Transverse colon (tissue), 4 donors: Measurements from ENCODE around the gene ZNF28. TPM values are rescaled to one million over a fixed set of nuclear protein-coding genes. Genes with fewer than 3 reads are reported as not detected.
"Not testable (repeated sequence)": the region's sequence is repeated elsewhere in the genome, so short reads cannot be mapped to it uniquely, and the experiment has no call there.

Source experiments
- DNase-seq: peaks from one replicate; pipeline ENCODE4 v3.0.0-alpha.2; 2019
- H3K27ac ChIP-seq, 4 donors: fragments of 200-600 bp; sonication (generic); 2 replicates each; pipeline ENCODE4 v1.5.1; 2016 to 2018; ENCODE audit warnings: inconsistent platforms in 4 of 4
- H3K27me3 ChIP-seq: fragments of 200-600 bp; sonication (generic); 2 replicates; pipeline ENCODE4 v1.5.1; 2017; ENCODE audit warnings: inconsistent platforms
- H3K36me3 ChIP-seq, 4 donors: fragments of 200-600 bp; sonication (generic); 2 replicates each; pipeline ENCODE4 v1.5.1; 2017 to 2019; ENCODE audit warnings: inconsistent platforms in 4 of 4
- H3K4me1 ChIP-seq, 4 donors: fragments of 200-600 bp; sonication (generic); 2 replicates each; pipeline ENCODE4 v1.5.1; 2017 to 2020; ENCODE audit warnings: inconsistent platforms in 4 of 4
- H3K4me3 ChIP-seq, 4 donors: fragments of 200-600 bp; sonication (generic); 1 replicate in 1 of 4; 2 replicates in 3 of 4; pipeline versions ENCODE4 v1.5.1 to v1.6.1; 2017 to 2019; ENCODE audit warnings: inconsistent platforms in 4 of 4
- H3K9me3 ChIP-seq, 2 donors: fragments of 200-600 bp; sonication (generic); 2 replicates each; pipeline ENCODE4 v1.5.1; 2017 to 2019; ENCODE audit warnings: inconsistent platforms in 2 of 2
- POLR2A ChIP-seq: fragments of 450-650 bp; IDR thresholded peaks from one replicate; pipeline ENCODE4 v1.6.1; 2016; ENCODE audit warnings: antibody characterized with exemption, mild to moderate bottlenecking, moderate library complexity
- POLR2AphosphoS5 ChIP-seq, 3 donors: sonication (generic); formaldehyde crosslinking; IDR thresholded peaks; one replicate each; pipeline ENCODE4 v1.6.1; 2016; ENCODE audit warnings: antibody characterized with exemption in 3 of 3
- WGBS, 2 donors: methylation state at CpG; one replicate each; pipeline ENCODE4 v1.1.5; 2018; ENCODE audit warnings: low coverage in 1 of 2; 5-methylcytosine and 5-hydroxymethylcytosine counted together
- in situ Hi-C, 4 donors: fragments of 200-750 bp; cut with MboI; loops; one replicate each; pipeline versions ENCODE4 v1.15.0 to v1.15.1; 2017; ENCODE audit warnings: low sequenced_read_pairs in 3 of 4, low pct_ligation_motif_present in 1 of 4, low pct_unique_long_range_greater_than_20kb in 1 of 4
- intact Hi-C: fragments of 100-400 bp; cut with DNase I; formaldehyde crosslinking; loops from one replicate; pipeline ENCODE4 v1.15.1; 2023; ENCODE audit warnings: low total_unique reads
- total RNA-seq, 4 donors: library from RNA; depleted of rRNA; stranded (reverse); fragments of >200 nt; gene quantifications; one replicate each; pipeline ENCODE4 v1.1.0, GENCODE V29; 2016

ZNF28 gene
- total RNA-seq: 10 to 100 TPM in 3 of 4 donors, under 1 TPM in 1; 0.75 to 21.2 (median 13.0) TPM

DNA sequence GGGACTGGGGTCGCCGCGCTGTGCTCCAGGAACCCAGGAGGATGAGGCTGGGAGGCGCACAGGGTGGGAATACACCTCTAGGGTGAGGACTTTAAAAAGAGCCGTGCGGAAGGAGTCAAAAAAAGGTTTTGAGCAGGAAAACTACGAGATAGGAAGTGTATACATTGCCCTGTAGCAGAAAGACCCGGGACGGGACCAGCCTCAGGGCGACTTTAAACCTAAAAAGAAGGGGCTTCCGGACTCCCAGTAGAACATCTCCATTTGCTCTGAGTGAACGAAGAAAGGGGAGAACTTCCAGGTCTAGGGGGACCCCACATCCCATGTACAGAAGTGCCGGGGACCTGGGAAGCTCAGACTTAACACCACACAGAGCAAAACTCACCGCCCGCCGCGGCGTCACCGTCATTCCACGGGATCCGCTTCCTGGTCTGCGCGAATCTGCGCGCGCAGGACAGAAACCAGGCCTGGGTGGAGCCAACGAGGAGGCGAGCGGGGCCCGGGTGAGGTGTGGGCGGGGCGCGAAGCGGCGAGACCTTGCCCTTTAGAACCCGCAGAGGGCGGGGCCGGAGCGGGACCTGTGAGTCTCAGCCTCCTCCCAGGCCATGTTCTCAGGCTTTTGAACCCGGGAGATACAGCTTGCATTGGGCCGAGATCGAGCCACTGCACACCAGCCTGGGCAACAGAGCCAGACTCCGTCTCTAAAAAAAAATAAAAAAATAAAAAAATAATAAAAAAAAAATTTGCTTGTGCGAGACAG is at the start of gene ZNF28:
TSS of gene ZNF28 (minus strand) at position 430 of the 757 bp plus-strand sequence. CDS start 3,675 bp downstream, outside the sequence.
- 0 to 1% methylated on average over 5 to 33 of the region's 44 CpGs for WGBS, 2 donors
- H3K27ac ChIP-seq: peak within 1 kb of the TSS; percentile 57 to 85 (median 83)
- peak; percentile 80 for DNase-seq
- H3K4me3 ChIP-seq: peak within 1 kb of the TSS; percentile 59 to 94 (median 68)
- H3K36me3 ChIP-seq: peaks cover 0 to 10% (median 2%) of the 10 kb centered on the region in 4 donors
- in situ Hi-C loops, H3K9me3 ChIP-seq, intact Hi-C loops, H3K4me1 ChIP-seq, H3K27me3 ChIP-seq: not testable (repeated sequence)
- TF ChIP-seq POLR2A: peak; percentile 53
- peak in 2 of 3 donors; percentile 12 to 23 for TF ChIP-seq POLR2AphosphoS5 (IDR thresholded peaks at IDR 0.05)

DNA sequence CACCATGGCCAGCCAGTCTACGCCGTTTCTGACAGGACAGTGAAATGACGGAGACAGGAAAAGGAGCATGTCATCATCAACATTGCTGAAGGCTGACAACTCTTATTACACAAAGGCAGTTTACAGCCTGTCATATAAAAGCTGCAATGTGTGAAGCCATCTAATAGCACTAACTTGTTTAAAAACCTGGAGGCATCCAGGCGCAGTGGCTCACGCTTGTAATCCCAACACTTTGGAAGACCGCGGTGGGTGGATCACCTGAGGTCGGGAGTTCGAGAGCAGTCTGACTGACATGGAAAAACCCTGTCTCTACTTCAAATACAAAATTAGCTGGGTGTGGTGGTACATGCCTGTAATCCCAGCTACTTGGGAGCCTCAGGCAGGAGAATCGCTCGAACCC is 46.6 kb upstream of the ZNF28 start:
- in situ Hi-C loops, H3K4me1 ChIP-seq: not testable (repeated sequence)

DNA sequence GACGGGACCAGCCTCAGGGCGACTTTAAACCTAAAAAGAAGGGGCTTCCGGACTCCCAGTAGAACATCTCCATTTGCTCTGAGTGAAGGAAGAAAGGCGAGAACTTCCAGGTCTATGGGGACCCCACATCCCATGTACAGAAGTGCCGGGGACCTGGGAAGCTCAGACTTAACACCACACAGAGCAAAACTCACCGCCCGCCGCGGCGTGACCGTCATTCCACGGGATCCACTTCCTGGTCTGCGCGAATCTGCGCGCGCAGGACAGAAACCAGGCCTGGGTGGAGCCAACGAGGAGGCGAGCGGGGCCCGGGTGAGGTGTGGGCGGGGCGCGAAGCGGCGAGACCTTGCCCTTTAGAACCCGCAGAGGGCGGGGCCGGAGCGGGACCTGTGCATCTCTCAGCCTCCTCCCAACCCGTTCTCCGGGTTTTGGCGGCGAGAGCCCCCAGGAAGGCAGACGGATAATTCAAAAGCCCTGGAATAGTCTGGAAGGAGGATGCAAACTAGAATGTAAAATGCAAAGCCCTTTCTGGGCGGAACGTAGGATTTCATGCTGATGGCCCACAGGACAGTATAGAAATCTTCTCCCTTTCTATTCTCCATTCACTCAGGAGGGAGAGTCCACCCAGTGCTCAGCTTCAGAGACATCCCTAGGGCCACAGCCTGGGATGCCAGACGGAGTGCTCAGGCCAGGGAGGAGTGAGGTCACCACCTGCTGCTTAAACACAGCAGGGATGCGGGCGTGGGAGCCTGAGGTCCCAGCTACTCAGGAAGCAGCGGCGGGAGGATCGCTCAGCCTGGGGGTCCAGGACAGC is 36.2 kb upstream of the ZNF28 start, which contains the start of gene ZNF468:
TSS of gene ZNF468 (minus strand) at position 242 of the 814 bp plus-strand sequence. CDS start 3,347 bp downstream, outside the sequence.
- Histone ChIP-seq H3K4me3 (peak within 1 kb of the TSS; percentile 51 to 90 (median 70)), H3K36me3 (peaks cover 0 to 18% (median 9%) of the 10 kb centered on the region in 4 donors), H3K27ac (peak within 1 kb of the TSS; percentile 70 to 88 (median 81)), H3K4me1 (peaks cover 0 to 14% (median 3%) of the 10 kb centered on the region in 4 donors)
- intact Hi-C loops, H3K27me3 ChIP-seq, H3K9me3 ChIP-seq: not testable (repeated sequence)
- WGBS, 2 donors: 8% methylated on average over 40 of the region's 43 CpGs; no CpG with 5 or more reads in 1 of the 2 donors
- DNase-seq: peak; percentile 81
- TF ChIP-seq POLR2AphosphoS5 (IDR thresholded peaks at IDR 0.05) (peak; percentile 45 to 88 (median 78)), POLR2A (peak; percentile 82)
- in situ Hi-C loops: loop anchor here in 1 of 4 donors (5.0 kb wide), 1 partner anchor 85 kb away; no protein-coding TSS in a partner anchor

More for the DNA sequence above, 46.6 kb upstream of the ZNF28 start:
- H3K9me3 ChIP-seq, H3K4me3 ChIP-seq, H3K36me3 ChIP-seq, DNase-seq, H3K27me3 ChIP-seq, intact Hi-C loops, H3K27ac ChIP-seq: not testable (repeated sequence)
- 87 to 98% methylated on average over 3 to 11 of the region's 11 CpGs for WGBS, 2 donors

DNA sequence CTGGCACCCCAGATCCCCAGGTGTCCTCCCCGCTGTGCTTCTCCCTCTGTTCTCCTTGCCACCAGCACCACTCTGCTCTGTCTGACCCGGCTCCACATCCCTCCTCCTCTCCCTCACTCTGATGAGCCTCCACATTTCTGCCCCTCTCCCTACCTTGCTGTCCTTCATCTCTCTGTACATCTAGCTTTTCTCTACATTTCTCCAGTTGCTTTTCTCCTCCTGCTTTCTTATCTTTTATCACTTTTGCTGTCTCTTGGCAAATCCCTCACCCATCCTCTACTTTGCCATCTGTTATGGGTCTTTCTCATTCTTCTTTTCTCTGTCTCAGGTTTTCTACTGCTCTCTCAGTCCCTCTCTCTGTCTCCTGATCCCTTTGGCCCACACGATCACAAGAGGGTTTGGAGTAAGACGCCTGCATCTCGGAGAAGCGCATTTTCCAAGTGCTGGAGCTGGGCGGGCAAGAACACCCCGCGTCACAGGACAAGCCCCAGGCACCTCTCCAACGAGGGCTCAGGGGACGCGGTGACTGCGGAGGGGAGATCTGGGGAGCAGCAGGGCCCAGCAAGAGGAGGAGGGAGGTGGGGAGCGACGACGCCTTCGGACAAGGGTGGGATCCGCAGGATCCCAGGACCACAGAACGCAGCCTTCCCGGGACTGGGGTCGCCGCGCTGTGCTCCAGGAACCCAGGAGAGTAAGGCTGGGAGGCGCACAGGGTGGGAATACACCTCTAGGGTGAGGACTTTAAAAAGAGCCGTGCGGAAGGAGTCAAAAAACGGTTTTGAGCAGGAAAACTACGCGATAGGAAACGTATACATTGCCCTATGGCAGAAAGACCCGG is 35.3 kb upstream of the ZNF28 start:
- DNase-seq: not testable (repeated sequence)
- in situ Hi-C loops: loop anchor here in 1 of 4 donors (5.0 kb wide), 1 partner anchor 86 kb away; no protein-coding TSS in a partner anchor

DNA sequence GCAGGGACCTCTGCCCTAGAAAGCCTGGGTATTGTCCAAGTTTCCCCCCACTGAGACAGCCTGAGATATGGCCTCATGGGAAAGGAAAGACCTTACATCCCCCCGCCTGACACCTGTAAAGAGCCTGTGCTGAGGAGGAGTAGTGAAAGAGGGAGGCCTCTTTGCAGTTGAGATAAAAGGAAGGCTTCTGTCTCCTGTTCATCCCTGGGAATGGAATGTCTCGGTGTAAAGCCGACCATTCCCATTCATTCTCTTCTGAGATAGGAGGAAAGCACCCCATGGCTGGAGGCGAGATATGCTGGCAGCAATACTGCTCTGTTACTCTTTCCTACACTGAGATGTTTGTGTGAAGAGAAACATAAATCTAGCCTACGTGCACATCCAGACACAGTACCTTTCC is 25.9 kb upstream of the ZNF28 start:
- Histone ChIP-seq H3K9me3 (peaks cover 33 to 41% of the 10 kb centered on the region in 2 donors), H3K36me3 (peaks cover 4 to 95% (median 47%) of the 10 kb centered on the region in 4 donors)
- H3K27me3 ChIP-seq, H3K4me1 ChIP-seq, in situ Hi-C loops, H3K4me3 ChIP-seq, DNase-seq, H3K27ac ChIP-seq, intact Hi-C loops: not testable (repeated sequence)
- 93% methylated on average over 4 of the region's 5 CpGs for WGBS, 2 donors

More for the DNA sequence above, 35.3 kb upstream of the ZNF28 start:
- Histone ChIP-seq H3K4me3 (peak overlapping the region; percentile 51 to 90 (median 70)), H3K36me3 (peaks cover 0 to 27% (median 13%) of the 10 kb centered on the region in 4 donors), H3K27ac (peak overlapping the region; percentile 70 to 88 (median 81)), H3K4me1 (peaks cover 0 to 14% (median 3%) of the 10 kb centered on the region in 4 donors)
- H3K9me3 ChIP-seq, H3K27me3 ChIP-seq, intact Hi-C loops: not testable (repeated sequence)
- 3 to 15% methylated on average over 6 to 30 of the region's 31 CpGs for WGBS, 2 donors

DNA sequence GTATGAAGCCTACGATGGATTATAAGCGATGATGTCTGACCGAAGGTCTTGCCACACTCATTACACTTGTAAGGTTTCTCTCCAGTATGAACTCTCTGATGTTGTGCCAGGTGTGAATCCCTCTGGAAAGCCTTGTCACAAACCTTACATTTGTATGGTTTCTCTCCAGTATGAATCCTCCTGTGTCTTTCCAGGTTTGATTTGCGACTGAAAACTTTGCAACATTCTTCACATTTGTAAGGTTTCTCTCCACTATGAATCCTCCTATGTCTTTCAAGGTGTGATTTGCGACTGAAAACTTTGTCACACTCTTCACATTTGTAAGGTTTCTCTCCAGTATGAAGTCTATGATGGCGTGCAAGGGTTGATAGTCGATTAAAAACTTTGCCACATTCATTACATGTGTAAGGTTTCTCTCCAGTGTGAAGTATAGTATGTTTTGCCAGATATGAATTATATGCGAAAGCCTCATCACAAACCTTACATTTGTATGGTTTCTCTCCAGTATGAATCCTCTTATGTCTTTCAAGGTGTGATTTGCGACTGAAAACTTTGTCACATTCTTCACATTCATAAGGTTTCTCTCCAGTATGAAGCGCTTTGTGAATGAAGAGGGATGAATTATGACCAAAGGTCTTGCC is 19.5 kb upstream of the ZNF28 start:
- Histone ChIP-seq H3K9me3 (peaks cover 86 to 87% of the 10 kb centered on the region in 2 donors), H3K36me3 (peaks cover 8 to 76% (median 44%) of the 10 kb centered on the region in 4 donors)
- H3K4me1 ChIP-seq, DNase-seq, intact Hi-C loops, in situ Hi-C loops, H3K27me3 ChIP-seq, H3K27ac ChIP-seq, H3K4me3 ChIP-seq: not testable (repeated sequence)
- 93 to 95% methylated on average over 6 to 10 of the region's 10 CpGs for WGBS, 2 donors

DNA sequence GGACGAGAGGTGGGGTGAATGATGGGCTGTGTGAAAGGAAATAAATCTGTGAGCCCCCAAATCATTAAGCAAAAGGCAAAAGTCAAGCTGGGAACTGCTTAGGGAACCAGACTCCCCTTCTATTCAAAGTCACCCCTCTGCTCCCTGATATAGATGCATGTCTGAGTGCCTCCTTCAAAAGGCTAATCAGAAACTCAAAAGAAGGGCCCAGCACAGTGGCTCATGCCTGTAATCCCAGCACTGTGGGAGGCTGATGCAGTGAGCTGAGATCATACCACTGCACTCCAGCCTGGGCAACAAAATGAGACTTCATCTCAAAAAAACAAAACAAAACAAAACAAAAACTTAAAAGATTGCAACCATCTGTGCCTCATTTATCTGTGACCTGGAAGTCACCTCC is 12.9 kb upstream of the ZNF28 start:
- intact Hi-C loops, H3K27me3 ChIP-seq: not testable (repeated sequence)

DNA sequence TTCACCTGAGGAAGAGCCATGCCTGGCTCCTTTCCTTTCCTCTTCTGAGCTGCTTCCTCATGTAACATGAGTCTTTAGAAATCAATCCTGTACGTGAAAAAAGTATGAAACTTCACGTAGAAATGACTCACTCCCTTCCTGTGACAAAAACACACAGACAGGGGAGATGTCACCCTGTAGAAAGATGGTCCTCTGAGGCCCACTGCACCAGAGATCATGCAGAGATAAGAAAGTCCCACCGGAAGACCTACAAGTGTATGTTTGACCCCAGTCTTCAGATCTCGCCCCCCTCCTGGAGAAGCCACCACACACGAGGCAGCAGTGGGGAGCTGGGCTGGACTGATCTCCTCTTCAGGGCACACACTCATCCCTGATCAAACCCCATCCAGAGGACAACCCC is 12.1 kb upstream of the ZNF28 start:
- peaks cover 20 to 28% of the 10 kb centered on the region in 2 donors for H3K9me3 ChIP-seq
- DNase-seq, intact Hi-C loops, H3K4me3 ChIP-seq, H3K4me1 ChIP-seq, H3K27ac ChIP-seq, H3K36me3 ChIP-seq, in situ Hi-C loops, H3K27me3 ChIP-seq: not testable (repeated sequence)
- 66 to 67% methylated on average over 1 to 5 of the region's 5 CpGs for WGBS, 2 donors

More for the DNA sequence above, 12.9 kb upstream of the ZNF28 start:
- DNase-seq, H3K4me3 ChIP-seq, in situ Hi-C loops, H3K27ac ChIP-seq, H3K4me1 ChIP-seq: not testable (repeated sequence)
- Histone ChIP-seq H3K36me3 (peaks cover 0 to 14% (median 5%) of the 10 kb centered on the region in 4 donors), H3K9me3 (peaks cover 28 to 32% of the 10 kb centered on the region in 2 donors)
- 82% methylated on average over 1 of the region's 1 CpG; no CpG with 5 or more reads in 1 of the 2 donors for WGBS, 2 donors

DNA sequence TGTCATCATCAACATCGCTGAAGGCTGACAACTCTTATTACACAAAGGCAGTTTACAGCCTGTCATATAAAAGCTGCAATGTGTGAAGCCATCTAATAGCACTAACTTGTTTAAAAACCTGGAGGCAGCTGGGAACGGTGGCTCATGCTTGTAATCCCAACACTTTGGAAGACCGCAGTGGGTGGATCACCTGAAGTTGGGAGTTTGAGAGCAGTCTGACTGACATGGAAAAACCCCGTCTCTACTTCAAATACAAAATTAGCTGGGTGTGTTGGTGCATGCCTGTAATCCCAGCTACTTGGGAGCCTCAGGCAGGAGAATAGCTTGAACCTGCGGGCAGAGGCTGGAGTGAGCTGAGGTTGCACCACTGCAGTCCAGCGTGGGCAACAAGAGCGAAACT is 8.4 kb upstream of the ZNF28 start:
- H3K4me3 ChIP-seq, H3K27ac ChIP-seq, intact Hi-C loops, in situ Hi-C loops, H3K36me3 ChIP-seq, DNase-seq, H3K9me3 ChIP-seq, H3K4me1 ChIP-seq, H3K27me3 ChIP-seq: not testable (repeated sequence)
- WGBS, 2 donors: 70% methylated on average over 7 of the region's 7 CpGs; no CpG with 5 or more reads in 1 of the 2 donors
